Panc1 (cell line): ENCODE data around the gene SH3BP5. TPM values are rescaled to one million over a fixed set of nuclear protein-coding genes. Genes with fewer than 3 reads are reported as not detected.

Source experiments
- ATAC-seq: fragments of 200-7000 bp; cut with Tn5 transposase; 2 replicates; pipeline ENCODE4 v1.9.1; 2020; ENCODE audit warnings: mild to moderate bottlenecking, moderate library complexity
- BruUV-seq: library from RNA; stranded (reverse); fragments of 400-500 nt; replicated peaks from 2 replicates; lab custom pipeline; 2021; lab: Mats Ljungman, UMichigan
- CTCF ChIA-PET: fragments of 300-600 bp; sonication (Branson Sonifier 250); formaldehyde crosslinking; loops from one replicate; lab custom pipeline; 2022; ENCODE audit warnings: antibody characterized with exemption; lab: Charles Lee
- POLR2A ChIA-PET: fragments of 300-600 bp; sonication (Branson Sonifier 250); formaldehyde crosslinking; loops from one replicate; lab custom pipeline; 2022; ENCODE audit warnings: antibody characterized with exemption; lab: Charles Lee
- DNase-seq: peaks from one replicate; pipeline ENCODE4 v3.0.0-alpha.2; 2010; ENCODE audit warnings: low read depth, low spot score
- H3K27ac ChIP-seq: 2 replicates; pipeline ENCODE4 v1.5.1; 2011; ENCODE audit warnings: mild to moderate bottlenecking, low read length, inconsistent platforms
- H3K27me3 ChIP-seq: fragments of 200-500 bp; sonication (Bioruptor generic); 2 replicates; pipeline ENCODE4 v1.6.0; 2014; ENCODE audit warnings: low read length, inconsistent platforms; ENCODE audit not compliant: control insufficient read depth, insufficient read depth
- H3K36me3 ChIP-seq: fragments of 200-500 bp; sonication (Bioruptor generic); 2 replicates; pipeline ENCODE4 v1.5.1; 2014; ENCODE audit warnings: inconsistent platforms, mild to moderate bottlenecking, low read length, moderate library complexity; ENCODE audit not compliant: control insufficient read depth, insufficient read depth
- H3K4me1 ChIP-seq: 2 replicates; pipeline ENCODE4 v1.5.1; 2011; ENCODE audit warnings: inconsistent platforms, mild to moderate bottlenecking, low read length, moderate library complexity; ENCODE audit not compliant: control insufficient read depth, insufficient read depth
- H3K4me3 ChIP-seq, 2 experiments: 2 replicates each; pipeline ENCODE4 v1.5.1; 2011 to 2012; ENCODE audit warnings: low read depth in 2 of 2, low read length in 2 of 2, mild to moderate bottlenecking in 2 of 2, inconsistent platforms in 1 of 2, moderate library complexity in 1 of 2
- H3K9me3 ChIP-seq: fragments of 200-500 bp; sonication (Bioruptor generic); 2 replicates; pipeline ENCODE4 v1.5.1; 2014; ENCODE audit warnings: low read depth, mild to moderate bottlenecking, inconsistent platforms, low read length, moderate library complexity; ENCODE audit not compliant: control insufficient read depth, insufficient read depth
- CTCF ChIP-seq: fragments of 450-650 bp; IDR thresholded peaks from 2 replicates; pipeline ENCODE4 v1.5.1; 2017; ENCODE audit warnings: mild to moderate bottlenecking
- POLR2AphosphoS5 ChIP-seq: IDR thresholded peaks from 2 replicates; pipeline ENCODE4 v1.6.1; 2012; ENCODE audit warnings: mild to moderate bottlenecking, low read depth, low read length, moderate library complexity
- SIN3A ChIP-seq: IDR thresholded peaks from 2 replicates; pipeline ENCODE4 v1.6.1; 2012; ENCODE audit warnings: low read depth, mild to moderate bottlenecking, low read length, moderate library complexity, borderline replicate concordance; ENCODE audit not compliant: insufficient read depth
- TCF7L2 ChIP-seq: IDR thresholded peaks from 2 replicates; pipeline ENCODE4 v1.6.1; 2011; ENCODE audit warnings: mild to moderate bottlenecking, low read depth, low read length, inconsistent platforms
- in situ Hi-C: cut with HindIII; loops from 2 replicates; pipeline ENCODE4 v1.10.0; 2016; ENCODE audit warnings: low sequenced_read_pairs, low pct_unique_long_range_greater_than_20kb
- intact Hi-C: fragments of 100-400 bp; cut with micrococcal nuclease; formaldehyde crosslinking; loops from one replicate; pipeline ENCODE4 v1.10.0; 2022; ENCODE audit not compliant: unreplicated experiment
- total RNA-seq: library from RNA; stranded (reverse); gene quantifications from one replicate; pipeline ENCODE4 v1.2.1, GENCODE V29; 2021; ENCODE audit not compliant: unreplicated experiment
- TF ChIP-seq, protein P1 (sequence below), 2 experiments: IDR thresholded peaks; 2 replicates each; pipeline ENCODE4 v1.6.1; 2011 to 2012; ENCODE audit warnings: low read depth in 2 of 2, control low read depth in 1 of 2, low read length in 1 of 2, mild to moderate bottlenecking in 1 of 2, moderate library complexity in 1 of 2; ENCODE audit not compliant: insufficient read depth in 1 of 2

The SH3BP5 gene
- total RNA-seq, 1 experiment from 2014 or later: 12.0 TPM

DNA sequence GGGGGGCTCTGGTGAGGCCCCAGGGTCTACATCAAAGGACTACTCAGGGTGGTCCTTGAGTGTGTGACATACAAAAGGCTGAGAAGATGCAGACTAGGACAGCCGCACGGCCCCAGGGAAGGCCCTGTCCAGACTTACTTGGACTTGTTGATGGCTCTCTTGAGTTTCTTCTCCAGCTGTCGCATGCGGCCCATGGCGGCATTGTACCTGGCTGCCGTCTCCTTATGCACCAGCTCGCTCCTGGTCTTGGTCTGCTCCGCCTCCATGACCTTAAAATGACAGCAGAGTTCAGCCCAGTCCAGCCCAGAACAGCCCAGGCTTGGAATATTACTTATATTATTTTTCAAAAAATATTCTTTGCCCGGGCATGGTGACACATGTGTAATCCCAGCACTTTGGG, 70.4 kb downstream of the SH3BP5 start:
- H3K4me1 ChIP-seq: no peaks in the 10 kb centered on the region
- H3K27me3 ChIP-seq: no peaks in the 10 kb centered on the region
- ChIA-PET CTCF (no interaction called here), POLR2A (no interaction called here)
- no peak for DNase-seq
- no TSS peak for BruUV-seq
- in situ Hi-C loops (no loop called here), intact Hi-C loops (no loop called here)
- TF ChIP-seq SIN3A: no peak
- TF ChIP-seq, protein P1, sequence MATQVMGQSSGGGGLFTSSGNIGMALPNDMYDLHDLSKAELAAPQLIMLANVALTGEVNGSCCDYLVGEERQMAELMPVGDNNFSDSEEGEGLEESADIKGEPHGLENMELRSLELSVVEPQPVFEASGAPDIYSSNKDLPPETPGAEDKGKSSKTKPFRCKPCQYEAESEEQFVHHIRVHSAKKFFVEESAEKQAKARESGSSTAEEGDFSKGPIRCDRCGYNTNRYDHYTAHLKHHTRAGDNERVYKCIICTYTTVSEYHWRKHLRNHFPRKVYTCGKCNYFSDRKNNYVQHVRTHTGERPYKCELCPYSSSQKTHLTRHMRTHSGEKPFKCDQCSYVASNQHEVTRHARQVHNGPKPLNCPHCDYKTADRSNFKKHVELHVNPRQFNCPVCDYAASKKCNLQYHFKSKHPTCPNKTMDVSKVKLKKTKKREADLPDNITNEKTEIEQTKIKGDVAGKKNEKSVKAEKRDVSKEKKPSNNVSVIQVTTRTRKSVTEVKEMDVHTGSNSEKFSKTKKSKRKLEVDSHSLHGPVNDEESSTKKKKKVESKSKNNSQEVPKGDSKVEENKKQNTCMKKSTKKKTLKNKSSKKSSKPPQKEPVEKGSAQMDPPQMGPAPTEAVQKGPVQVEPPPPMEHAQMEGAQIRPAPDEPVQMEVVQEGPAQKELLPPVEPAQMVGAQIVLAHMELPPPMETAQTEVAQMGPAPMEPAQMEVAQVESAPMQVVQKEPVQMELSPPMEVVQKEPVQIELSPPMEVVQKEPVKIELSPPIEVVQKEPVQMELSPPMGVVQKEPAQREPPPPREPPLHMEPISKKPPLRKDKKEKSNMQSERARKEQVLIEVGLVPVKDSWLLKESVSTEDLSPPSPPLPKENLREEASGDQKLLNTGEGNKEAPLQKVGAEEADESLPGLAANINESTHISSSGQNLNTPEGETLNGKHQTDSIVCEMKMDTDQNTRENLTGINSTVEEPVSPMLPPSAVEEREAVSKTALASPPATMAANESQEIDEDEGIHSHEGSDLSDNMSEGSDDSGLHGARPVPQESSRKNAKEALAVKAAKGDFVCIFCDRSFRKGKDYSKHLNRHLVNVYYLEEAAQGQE (IDR thresholded peaks at IDR 0.05; ENCODE audit: insufficient read depth in 1 of 2, low read depth in 2 of 2, low read length in 1 of 2): no peak
- H3K9me3 ChIP-seq: no peaks in the 10 kb centered on the region
- no peak for ATAC-seq
- no peak overlapping the region for H3K4me3 ChIP-seq
- no peaks in the 10 kb centered on the region for H3K36me3 ChIP-seq
- no peak overlapping the region for H3K27ac ChIP-seq

DNA sequence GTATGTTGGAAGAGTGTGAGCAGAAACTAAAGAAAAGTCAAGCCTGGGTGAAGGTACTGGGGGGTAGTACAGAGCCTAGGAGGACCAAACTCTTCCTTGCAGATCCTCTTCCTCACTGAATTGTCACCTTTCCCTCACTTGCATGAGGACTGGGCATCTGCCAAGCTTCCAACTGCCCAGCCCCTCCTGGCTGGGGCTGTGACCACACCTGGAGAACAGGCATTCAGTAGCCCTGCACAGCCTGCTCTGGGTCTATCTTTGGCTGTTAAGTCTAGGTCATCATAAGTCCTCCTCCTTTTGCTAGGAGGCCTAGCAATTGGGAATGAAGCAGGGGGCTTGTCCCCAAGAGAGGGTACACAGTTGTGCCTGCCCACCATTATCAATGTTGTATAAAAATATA, 71.1 kb downstream of the SH3BP5 start:
- POLR2A ChIA-PET: no interaction called here
- intact Hi-C loops: no loop called here
- no peaks in the 10 kb centered on the region for H3K4me1 ChIP-seq
- no peaks in the 10 kb centered on the region for H3K27me3 ChIP-seq
- BruUV-seq: no TSS peak
- ATAC-seq: no peak
- no peak for DNase-seq
- TF ChIP-seq, protein P1 (IDR thresholded peaks at IDR 0.05; ENCODE audit: insufficient read depth in 1 of 2, low read depth in 2 of 2, low read length in 1 of 2): no peak
- TF ChIP-seq TCF7L2: no peak
- no peak for TF ChIP-seq CTCF
- no peak for TF ChIP-seq SIN3A
- TF ChIP-seq POLR2AphosphoS5: no peak
- peaks cover 3% of the 10 kb centered on the region; the same call in 1 of the 2 replicates for H3K36me3 ChIP-seq
- in situ Hi-C loops: no loop called here
- H3K4me3 ChIP-seq: no peak overlapping the region
- CTCF ChIA-PET: no interaction called here
- no peaks in the 10 kb centered on the region for H3K9me3 ChIP-seq
- H3K27ac ChIP-seq: no peak overlapping the region
